HFF-Myc (cell line): ENCODE results near the gene MAZ.

Experiments used
- DNase-seq: peaks from one replicate; pipeline ENCODE4 v3.0.0-alpha.2; 2011; ENCODE audit warnings: low read depth; ENCODE audit errors: extremely low read depth
- H3K4me3 ChIP-seq: replicated peaks from 2 replicates; pipeline ENCODE4 v1.5.1; 2011; ENCODE audit warnings: low read depth, mild to moderate bottlenecking, control low read depth, low read length
- CTCF ChIP-seq: IDR thresholded peaks from 2 replicates; pipeline ENCODE4 v1.5.1; 2012; ENCODE audit warnings: mild to moderate bottlenecking, low read depth, low read length, control low read depth; ENCODE audit errors: missing control alignments

The MAZ gene

DNA sequence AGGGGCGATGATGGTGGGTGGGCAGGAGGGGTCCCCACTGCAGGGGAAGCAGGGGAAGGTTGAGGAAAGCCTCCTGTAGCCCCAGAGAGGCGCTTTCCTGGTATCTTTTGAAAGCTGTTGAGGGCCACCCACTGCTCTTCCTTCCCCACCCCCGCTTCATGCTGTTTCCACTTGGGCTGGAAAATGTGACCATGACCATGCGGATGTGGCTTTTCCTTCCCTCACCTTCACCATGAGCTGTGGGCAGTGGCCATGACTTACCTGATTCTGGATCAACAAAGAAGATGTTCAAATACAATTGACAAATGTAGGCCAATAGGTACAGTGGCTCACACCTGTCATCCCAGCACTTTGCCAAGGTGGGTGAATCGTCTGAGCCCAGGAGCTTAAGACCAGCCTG, 27.8 kb downstream of the MAZ start:
- no peak overlapping the region for H3K4me3 ChIP-seq
- no peak for TF ChIP-seq CTCF
- DNase-seq: no peak

DNA sequence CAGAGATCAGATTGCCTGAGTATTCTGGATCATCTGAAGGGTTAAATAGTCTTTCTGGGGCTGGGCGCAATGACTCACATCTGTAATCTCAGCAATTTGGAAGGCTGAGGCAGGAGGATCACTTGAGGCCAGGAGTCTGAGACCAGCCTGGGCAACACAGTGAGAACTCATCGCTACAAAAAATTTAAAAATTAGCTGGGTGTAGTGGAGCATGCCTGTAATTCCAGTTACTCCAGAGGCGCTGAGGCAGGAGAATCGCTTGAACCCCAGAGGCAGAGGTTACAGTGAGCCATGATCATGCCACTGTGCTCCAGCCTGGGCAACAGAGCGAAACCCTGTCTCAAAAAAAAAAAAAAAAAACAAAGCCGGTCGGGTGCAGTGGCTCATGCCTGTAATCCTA, 29.6 kb downstream of the MAZ start:
- TF ChIP-seq CTCF: no peak
- DNase-seq: no peak
- H3K4me3 ChIP-seq: no peak overlapping the region

GRCh38 chr16:29836623-29837022, 30.3 kb downstream of the MAZ start:
- no peak overlapping the region for H3K4me3 ChIP-seq
- no peak for DNase-seq
- TF ChIP-seq CTCF: no peak

- no peak overlapping the region for H3K4me3 ChIP-seq
- DNase-seq: no peak
- TF ChIP-seq CTCF: no peak
Measured at GRCh38 chr16:29837841-29838240, 31.5 kb downstream of the MAZ start.

- TF ChIP-seq CTCF: no peak
- no peak for DNase-seq
- no peak overlapping the region for H3K4me3 ChIP-seq
Measured at GRCh38 chr16:29839822-29840221, 33.5 kb downstream of the MAZ start.

- no peak for TF ChIP-seq CTCF
- H3K4me3 ChIP-seq: no peak overlapping the region
- no peak for DNase-seq
Measured at GRCh38 chr16:29840240-29840639, 33.9 kb downstream of the MAZ start.

DNA sequence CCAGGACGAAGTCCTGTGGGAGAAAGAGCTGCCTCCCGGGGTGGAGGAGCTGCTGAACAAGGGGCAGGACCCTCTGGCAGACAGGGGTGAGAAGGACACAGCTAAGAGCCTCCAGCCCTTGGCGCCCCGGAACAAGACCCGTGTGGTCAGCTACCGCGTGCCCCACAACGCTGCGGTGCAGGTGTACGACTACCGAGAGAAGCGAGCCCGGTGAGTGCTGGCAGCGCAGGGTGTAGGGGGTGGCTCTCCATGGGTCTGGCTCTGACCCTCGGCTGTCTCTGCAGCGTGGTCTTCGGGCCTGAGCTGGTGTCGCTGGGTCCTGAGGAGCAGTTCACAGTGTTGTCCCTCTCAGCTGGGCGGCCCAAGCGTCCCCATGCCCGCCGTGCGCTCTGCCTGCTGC, 35.3 kb downstream of the MAZ start:
- H3K4me3 ChIP-seq: no peak overlapping the region
- no peak for DNase-seq
- TF ChIP-seq CTCF: no peak
